Stomach smooth muscle (tissue), 2 donors: ENCODE measurements around the gene C16orf86.

Experiments
- H3K27ac ChIP-seq: one replicate; pipeline ENCODE4 v1.7.0; 2013; ENCODE audit warnings: mild to moderate bottlenecking, low read length, inconsistent platforms
- H3K27me3 ChIP-seq, 2 donors: one replicate each; pipeline ENCODE4 v1.7.0; 2013; ENCODE audit warnings: low read length in 2 of 2; ENCODE audit not compliant: insufficient read depth in 2 of 2, control insufficient read depth in 1 of 2
- H3K36me3 ChIP-seq, 2 donors: one replicate each; pipeline ENCODE4 v1.7.0; 2013; ENCODE audit warnings: low read length in 2 of 2; ENCODE audit not compliant: control insufficient read depth in 2 of 2, insufficient read depth in 2 of 2
- H3K4me1 ChIP-seq: one replicate; pipeline ENCODE4 v1.7.0; 2013; ENCODE audit warnings: low read length; ENCODE audit not compliant: control insufficient read depth, insufficient read depth
- H3K4me3 ChIP-seq, 2 donors: one replicate each; pipeline ENCODE4 v1.7.0; 2013; ENCODE audit warnings: low read length in 2 of 2
- H3K9ac ChIP-seq, 2 donors: one replicate each; pipeline ENCODE4 v1.7.0; 2013; ENCODE audit warnings: low read length in 2 of 2, mild to moderate bottlenecking in 1 of 2
- H3K9me3 ChIP-seq, 2 donors: one replicate each; pipeline ENCODE4 v1.7.0; 2013; ENCODE audit warnings: low read length in 2 of 2; ENCODE audit not compliant: control insufficient read depth in 2 of 2
- donor health status: healthy.
- donor health status: Pancreatic carcinoma.

C16orf86 gene

DNA sequence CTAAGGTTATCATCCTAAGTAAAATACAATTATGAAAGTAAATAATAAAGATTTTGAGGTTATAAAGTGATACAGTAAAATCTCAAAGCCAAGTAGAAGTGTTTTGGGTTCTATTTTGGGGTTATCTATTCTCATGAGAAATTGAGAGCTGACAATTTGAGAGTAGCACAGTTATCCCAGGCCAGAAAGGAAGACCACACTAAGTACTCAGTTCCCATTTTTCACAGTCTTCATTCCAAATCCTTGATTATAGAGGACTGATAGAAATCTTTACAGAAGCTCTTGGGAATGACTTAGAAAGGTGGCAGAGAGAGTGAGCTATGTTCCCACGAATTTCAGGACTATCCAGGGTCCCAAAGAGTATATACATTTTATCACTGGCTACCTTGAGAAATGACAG is 47.9 kb downstream of the C16orf86 start:
- no peak overlapping the region for H3K4me3 ChIP-seq
- H3K9ac ChIP-seq, result no peak overlapping the region
- H3K27ac ChIP-seq, result no peak overlapping the region
- H3K27me3 ChIP-seq, result no peaks in the 10 kb centered on the region
- H3K36me3 ChIP-seq, result no peaks in the 10 kb centered on the region
- H3K9me3 ChIP-seq, result no peaks in the 10 kb centered on the region
- peaks cover 12% of the 10 kb centered on the region for H3K4me1 ChIP-seq

- Histone ChIP-seq H3K27me3 (no peaks in the 10 kb centered on the region), H3K9ac (no peak overlapping the region), H3K27ac (no peak overlapping the region), H3K4me1 (peaks cover 18% of the 10 kb centered on the region), H3K36me3 (no peaks in the 10 kb centered on the region), H3K9me3 (no peaks in the 10 kb centered on the region), H3K4me3 (no peak overlapping the region)
These were observed 49.5 kb downstream of the C16orf86 start for GRCh38 chr16:67716097-67716496.
